ENCODE measurements around the gene RAB8B. TPM values are rescaled to one million over a fixed set of nuclear protein-coding genes. Genes with fewer than 3 reads are reported as not detected.

RAB8B gene
- total RNA-seq, 1 experiment from 2014 or later: 14.2 TPM

DNA sequence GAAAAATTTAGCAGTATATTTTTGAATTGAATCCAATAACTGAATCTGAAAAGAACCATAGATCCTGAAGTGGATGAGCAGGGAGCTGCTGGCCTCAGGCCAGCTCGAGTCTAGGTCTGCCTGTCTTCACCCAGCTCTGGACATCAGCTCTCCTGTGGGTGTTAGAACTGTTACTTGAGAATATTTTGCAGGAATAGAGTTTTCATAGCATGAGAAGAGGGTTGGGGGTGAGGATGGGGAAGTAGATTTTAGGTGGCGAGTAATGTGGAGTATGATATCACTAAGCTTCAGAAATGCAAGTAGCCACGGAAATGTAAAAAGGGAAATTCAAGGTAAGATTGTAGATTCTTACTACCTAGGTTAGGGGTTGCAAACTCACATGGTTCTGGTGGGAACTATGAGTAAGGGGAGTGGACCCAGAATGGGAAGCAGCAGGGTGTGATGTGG lies 6.2 kb downstream of the RAB8B start:
- H3K79me2 ChIP-seq (ENCODE audit: low read length): no peaks in the 10 kb centered on the region
- H4K20me1 ChIP-seq (ENCODE audit: insufficient read depth, low read depth, low read length): peaks cover 5% of the 10 kb centered on the region; the same call in 1 of the 2 replicates
- H3K27ac ChIP-seq (ENCODE audit: low read length): no peak overlapping the region
- no peak overlapping the region for H2AFZ ChIP-seq (ENCODE audit: low read length)
- no peak overlapping the region for H3K4me2 ChIP-seq (ENCODE audit: low read depth, low read length, poor library complexity, severe bottlenecking)
- H3K9ac ChIP-seq (ENCODE audit: low read length): no peak overlapping the region
- no peaks in the 10 kb centered on the region for H3K27me3 ChIP-seq (ENCODE audit: low read length)
- no peak overlapping the region for H3K4me3 ChIP-seq (ENCODE audit: low read length)
- DNase-seq: no peak
- H3K4me1 ChIP-seq (ENCODE audit: low read length): peaks cover 17% of the 10 kb centered on the region
- H3K9me2 ChIP-seq (replicated peaks; ENCODE audit: insufficient read depth, low read length): no peaks in the 10 kb centered on the region
- H3K36me3 ChIP-seq (ENCODE audit: insufficient read depth, low read length): no peaks in the 10 kb centered on the region
- no peaks in the 10 kb centered on the region for H3K9me3 ChIP-seq (ENCODE audit: low read length)

DNA sequence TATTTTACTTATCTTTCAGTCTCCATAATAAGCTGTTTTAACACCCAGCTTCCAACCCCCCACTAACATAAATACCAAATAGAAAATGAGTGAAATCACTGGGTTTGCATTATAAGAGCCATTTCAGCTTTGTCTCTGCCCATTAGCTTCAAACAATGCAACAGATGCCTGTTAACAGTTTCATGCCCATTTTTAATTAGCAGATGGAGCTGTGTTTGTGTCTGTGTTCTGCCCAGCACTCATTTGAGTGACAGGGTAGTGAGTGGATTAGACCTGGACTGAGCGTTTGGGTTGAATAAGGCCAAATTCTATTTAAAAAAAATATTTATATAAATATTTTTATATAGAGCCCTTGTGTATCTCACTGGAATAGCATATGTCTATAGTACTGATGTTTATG lies 7.4 kb downstream of the RAB8B start:
- Histone ChIP-seq H3K4me1 (ENCODE audit: low read length) (peaks cover 10% of the 10 kb centered on the region), H4K20me1 (ENCODE audit: insufficient read depth, low read depth, low read length) (peaks cover 5% of the 10 kb centered on the region; the same call in 1 of the 2 replicates), H3K9ac (ENCODE audit: low read length) (no peak overlapping the region), H3K4me2 (ENCODE audit: low read depth, low read length, poor library complexity, severe bottlenecking) (no peak overlapping the region), H3K36me3 (ENCODE audit: insufficient read depth, low read length) (no peaks in the 10 kb centered on the region), H3K9me2 (replicated peaks; ENCODE audit: insufficient read depth, low read length) (no peaks in the 10 kb centered on the region), H3K27me3 (ENCODE audit: low read length) (no peaks in the 10 kb centered on the region), H3K79me2 (ENCODE audit: low read length) (no peaks in the 10 kb centered on the region), H3K9me3 (ENCODE audit: low read length) (no peaks in the 10 kb centered on the region), H3K4me3 (ENCODE audit: low read length) (no peak overlapping the region), H2AFZ (ENCODE audit: low read length) (no peak overlapping the region), H3K27ac (ENCODE audit: low read length) (no peak overlapping the region)
- DNase-seq: no peak

DNA sequence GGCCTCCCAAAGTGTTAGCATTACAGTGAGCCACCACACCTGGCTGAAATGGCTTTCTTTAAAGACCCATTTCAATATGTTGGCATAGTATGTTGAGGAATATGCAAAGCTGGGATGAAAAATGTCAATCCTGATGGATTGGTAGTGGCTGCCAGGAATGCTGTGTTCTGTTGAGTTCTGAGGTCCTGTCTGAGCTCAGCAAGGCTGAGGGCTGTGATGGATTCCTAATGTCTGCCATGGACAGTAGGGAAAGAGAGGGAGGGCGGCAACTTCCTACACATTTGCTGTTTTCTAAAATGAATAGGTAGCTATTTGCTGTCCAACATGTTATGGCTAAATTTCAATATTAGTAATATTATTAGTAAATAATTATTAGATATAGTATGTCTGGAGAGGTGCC lies 8.2 kb downstream of the RAB8B start:
- Histone ChIP-seq H3K4me2 (ENCODE audit: low read depth, low read length, poor library complexity, severe bottlenecking) (no peak overlapping the region), H3K9me3 (ENCODE audit: low read length) (no peaks in the 10 kb centered on the region), H3K79me2 (ENCODE audit: low read length) (no peaks in the 10 kb centered on the region), H3K4me3 (ENCODE audit: low read length) (no peak overlapping the region), H3K9ac (ENCODE audit: low read length) (no peak overlapping the region), H3K27ac (ENCODE audit: low read length) (no peak overlapping the region), H4K20me1 (ENCODE audit: insufficient read depth, low read depth, low read length) (peaks cover 5% of the 10 kb centered on the region; the same call in 1 of the 2 replicates), H3K36me3 (ENCODE audit: insufficient read depth, low read length) (no peaks in the 10 kb centered on the region), H3K27me3 (ENCODE audit: low read length) (no peaks in the 10 kb centered on the region), H3K9me2 (replicated peaks; ENCODE audit: insufficient read depth, low read length) (no peaks in the 10 kb centered on the region), H3K4me1 (ENCODE audit: low read length) (peaks cover 5% of the 10 kb centered on the region; the same call in 1 of the 2 replicates), H2AFZ (ENCODE audit: low read length) (no peak overlapping the region)
- no peak for DNase-seq

DNA sequence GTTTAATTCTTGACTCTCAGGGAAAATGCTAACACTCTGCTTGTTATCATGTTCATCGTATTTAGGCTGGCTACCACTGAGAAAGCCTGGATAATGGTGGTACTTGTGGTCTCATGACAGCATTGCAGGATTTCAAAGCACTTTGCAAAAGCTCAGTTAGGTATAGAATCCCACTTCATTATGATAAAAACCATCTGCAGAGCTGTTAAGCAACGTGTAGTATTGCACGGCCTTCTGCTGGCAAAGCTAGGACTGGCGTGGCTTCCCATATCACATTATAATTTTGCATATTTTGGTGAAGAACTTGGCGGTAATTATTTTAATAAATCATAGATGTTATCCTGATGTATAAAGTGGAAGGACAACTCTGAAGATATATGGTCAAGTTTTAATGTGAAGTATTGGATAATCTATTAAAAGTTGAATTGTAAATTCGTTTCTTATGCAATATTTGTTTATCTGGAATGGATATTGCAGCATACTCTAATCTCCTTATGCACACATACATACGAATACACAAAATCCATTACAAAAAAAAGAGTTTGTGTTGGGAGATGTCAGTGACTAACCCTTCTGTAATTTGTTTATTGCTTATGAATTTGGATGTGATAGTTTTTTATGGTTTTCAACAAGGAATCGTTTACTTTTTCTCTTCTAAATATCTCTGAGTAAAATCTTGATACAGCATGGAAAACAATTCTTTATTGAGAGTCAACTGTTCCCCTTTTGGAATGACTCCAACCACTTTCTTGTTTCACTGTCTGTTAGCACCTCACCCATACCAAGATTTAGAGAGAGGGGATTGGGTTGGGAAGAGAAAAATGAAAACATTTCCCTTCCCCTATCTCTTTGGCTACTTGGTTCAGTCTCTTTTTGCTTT lies 9.2 kb downstream of the RAB8B start:
- Histone ChIP-seq H3K9me2 (replicated peaks; ENCODE audit: insufficient read depth, low read length) (no peaks in the 10 kb centered on the region), H4K20me1 (ENCODE audit: insufficient read depth, low read depth, low read length) (peaks cover 5% of the 10 kb centered on the region; the same call in 1 of the 2 replicates), H3K27ac (ENCODE audit: low read length) (no peak overlapping the region), H3K79me2 (ENCODE audit: low read length) (no peaks in the 10 kb centered on the region), H3K4me3 (ENCODE audit: low read length) (no peak overlapping the region), H3K4me2 (ENCODE audit: low read depth, low read length, poor library complexity, severe bottlenecking) (no peak overlapping the region), H3K27me3 (ENCODE audit: low read length) (no peaks in the 10 kb centered on the region), H3K9me3 (ENCODE audit: low read length) (no peaks in the 10 kb centered on the region), H3K4me1 (ENCODE audit: low read length) (peaks cover 5% of the 10 kb centered on the region; the same call in 1 of the 2 replicates), H3K9ac (ENCODE audit: low read length) (no peak overlapping the region), H2AFZ (ENCODE audit: low read length) (no peak overlapping the region), H3K36me3 (ENCODE audit: insufficient read depth, low read length) (no peaks in the 10 kb centered on the region)
- peak; percentile 29 for DNase-seq

DNA sequence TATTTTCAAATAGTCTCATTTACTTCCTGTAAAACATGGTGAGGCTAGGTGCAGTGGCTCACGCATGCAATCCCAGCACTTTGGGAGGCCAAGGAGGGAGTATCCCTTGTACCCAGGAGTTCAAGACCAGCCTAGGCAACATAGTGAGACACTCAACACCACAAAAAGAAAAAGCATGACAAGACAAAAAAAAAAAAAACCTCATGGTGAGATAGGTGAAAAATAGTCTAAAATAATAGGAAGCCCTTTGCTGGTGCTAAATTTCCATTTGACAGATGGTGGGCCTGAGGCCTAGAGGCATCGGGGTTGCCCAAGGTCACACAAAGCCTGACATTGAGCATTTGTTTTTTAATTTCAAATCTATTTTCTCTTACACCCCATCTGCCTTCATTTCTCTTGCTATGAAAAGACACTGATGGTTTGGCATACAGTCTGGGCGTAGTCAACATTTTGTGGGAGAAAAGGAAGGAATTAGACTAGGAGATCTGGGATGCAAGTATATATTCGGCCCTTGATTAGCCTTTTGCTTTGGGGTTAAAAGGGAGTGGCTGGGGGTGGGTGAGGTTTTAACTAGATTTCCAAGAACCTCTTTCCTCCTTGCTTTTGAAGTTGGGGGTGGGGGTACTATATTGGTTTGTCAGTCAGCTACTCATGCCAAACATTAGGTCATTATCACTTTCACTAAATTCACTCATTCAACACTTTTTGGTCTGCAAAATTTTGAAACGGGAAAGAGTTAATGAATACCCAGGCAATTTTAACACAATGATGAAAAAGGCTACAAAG lies 11.3 kb downstream of the RAB8B start:
- no peaks in the 10 kb centered on the region for H3K9me3 ChIP-seq (ENCODE audit: low read length)
- no peak overlapping the region for H3K4me2 ChIP-seq (ENCODE audit: low read depth, low read length, poor library complexity, severe bottlenecking)
- H3K4me1 ChIP-seq (ENCODE audit: low read length): no peaks in the 10 kb centered on the region
- no peaks in the 10 kb centered on the region for H3K27me3 ChIP-seq (ENCODE audit: low read length)
- no peak overlapping the region for H3K9ac ChIP-seq (ENCODE audit: low read length)
- no peak overlapping the region for H3K27ac ChIP-seq (ENCODE audit: low read length)
- no peaks in the 10 kb centered on the region for H3K36me3 ChIP-seq (ENCODE audit: insufficient read depth, low read length)
- H3K4me3 ChIP-seq (ENCODE audit: low read length): no peak overlapping the region
- no peak for DNase-seq
- no peaks in the 10 kb centered on the region for H3K79me2 ChIP-seq (ENCODE audit: low read length)
- peaks cover 6% of the 10 kb centered on the region; the same call in 1 of the 2 replicates for H4K20me1 ChIP-seq (ENCODE audit: insufficient read depth, low read depth, low read length)
- H2AFZ ChIP-seq (ENCODE audit: low read length): no peak overlapping the region
- no peaks in the 10 kb centered on the region for H3K9me2 ChIP-seq (replicated peaks; ENCODE audit: insufficient read depth, low read length)

DNA sequence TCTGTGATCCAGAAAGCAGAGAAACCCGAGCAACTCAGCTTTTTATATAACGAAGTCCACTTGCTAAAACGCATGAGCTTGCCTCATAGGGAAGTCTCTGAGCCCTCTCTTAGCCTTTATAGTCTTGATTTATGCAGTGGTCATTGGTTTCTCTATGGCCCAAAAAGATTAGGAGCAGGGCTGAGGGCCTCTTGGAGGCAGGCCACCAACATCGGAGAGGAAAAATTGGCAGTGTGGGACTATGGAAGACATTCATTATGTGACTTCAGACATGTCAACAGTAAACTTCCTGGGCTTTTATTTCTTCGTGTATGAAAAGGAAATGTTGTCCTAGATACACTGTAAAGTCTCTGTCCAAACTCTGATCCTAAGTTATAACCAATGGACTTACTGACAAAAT lies 13.5 kb downstream of the RAB8B start:
- Histone ChIP-seq H4K20me1 (ENCODE audit: insufficient read depth, low read depth, low read length) (peaks cover 9% of the 10 kb centered on the region), H3K79me2 (ENCODE audit: low read length) (no peaks in the 10 kb centered on the region), H3K4me1 (ENCODE audit: low read length) (no peaks in the 10 kb centered on the region), H3K4me3 (ENCODE audit: low read length) (no peak overlapping the region), H2AFZ (ENCODE audit: low read length) (no peak overlapping the region), H3K27ac (ENCODE audit: low read length) (no peak overlapping the region), H3K4me2 (ENCODE audit: low read depth, low read length, poor library complexity, severe bottlenecking) (no peak overlapping the region), H3K27me3 (ENCODE audit: low read length) (no peaks in the 10 kb centered on the region), H3K9me2 (replicated peaks; ENCODE audit: insufficient read depth, low read length) (no peaks in the 10 kb centered on the region), H3K36me3 (ENCODE audit: insufficient read depth, low read length) (no peaks in the 10 kb centered on the region), H3K9me3 (ENCODE audit: low read length) (no peaks in the 10 kb centered on the region), H3K9ac (ENCODE audit: low read length) (no peak overlapping the region)
- DNase-seq: no peak

DNA sequence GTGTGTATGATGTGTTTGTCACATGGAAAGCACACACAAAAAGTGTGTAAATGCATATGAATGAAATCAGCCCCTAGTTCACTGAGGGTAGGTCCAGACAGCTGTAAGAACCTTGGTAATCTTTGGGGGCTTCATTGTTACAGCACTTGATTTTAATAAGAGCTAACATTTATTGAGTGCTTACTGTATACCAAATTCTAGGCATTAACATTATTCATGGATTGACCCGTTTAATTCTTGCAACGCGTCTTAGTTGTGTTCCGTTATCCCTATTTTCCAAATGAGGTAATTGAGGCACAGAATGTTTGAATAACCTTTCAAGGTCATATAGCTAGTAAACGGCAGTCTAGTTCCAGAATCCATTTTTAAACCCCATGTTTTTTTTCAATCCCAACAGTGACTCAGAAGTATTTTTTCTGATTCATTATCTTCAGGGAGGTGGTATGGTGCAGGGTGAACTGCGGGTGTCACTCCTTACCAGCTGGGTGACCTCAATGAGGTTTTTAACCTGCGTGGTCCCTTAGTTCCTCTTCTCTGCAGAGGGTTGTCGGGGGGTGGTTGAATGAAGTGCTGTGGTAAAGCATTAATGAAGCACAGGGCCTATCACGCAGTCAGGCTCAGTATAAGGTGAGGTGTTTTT lies 14.2 kb downstream of the RAB8B start:
- Histone ChIP-seq H3K27me3 (ENCODE audit: low read length) (no peaks in the 10 kb centered on the region), H3K9me3 (ENCODE audit: low read length) (no peaks in the 10 kb centered on the region), H2AFZ (ENCODE audit: low read length) (no peak overlapping the region), H3K4me2 (ENCODE audit: low read depth, low read length, poor library complexity, severe bottlenecking) (no peak overlapping the region), H3K27ac (ENCODE audit: low read length) (no peak overlapping the region), H4K20me1 (ENCODE audit: insufficient read depth, low read depth, low read length) (peaks cover 9% of the 10 kb centered on the region), H3K9me2 (replicated peaks; ENCODE audit: insufficient read depth, low read length) (no peaks in the 10 kb centered on the region), H3K4me3 (ENCODE audit: low read length) (no peak overlapping the region), H3K4me1 (ENCODE audit: low read length) (no peaks in the 10 kb centered on the region), H3K36me3 (ENCODE audit: insufficient read depth, low read length) (no peaks in the 10 kb centered on the region), H3K79me2 (ENCODE audit: low read length) (no peaks in the 10 kb centered on the region), H3K9ac (ENCODE audit: low read length) (no peak overlapping the region)
- no peak for DNase-seq

DNA sequence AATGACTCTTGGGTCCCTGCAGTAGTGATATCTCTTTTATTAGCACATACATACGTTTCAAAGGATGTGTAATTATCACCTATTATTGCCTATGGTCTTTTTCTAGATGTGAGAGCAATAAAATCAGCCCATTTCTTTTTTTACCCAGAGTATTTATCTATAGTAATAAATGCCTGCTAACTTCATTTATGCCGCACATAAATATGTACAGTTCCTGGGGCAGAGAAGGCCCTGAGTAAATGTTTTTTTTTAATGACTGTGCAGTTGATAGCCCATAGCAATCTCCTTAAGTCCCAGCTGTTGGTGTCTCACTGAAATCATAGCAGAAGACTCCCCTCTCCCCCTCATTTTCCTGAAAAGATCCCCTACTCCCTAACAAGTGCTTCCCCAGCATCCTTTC lies 16.7 kb downstream of the RAB8B start:
- Histone ChIP-seq H3K27ac (ENCODE audit: low read length) (no peak overlapping the region), H3K4me3 (ENCODE audit: low read length) (no peak overlapping the region), H3K36me3 (ENCODE audit: insufficient read depth, low read length) (no peaks in the 10 kb centered on the region), H4K20me1 (ENCODE audit: insufficient read depth, low read depth, low read length) (peaks cover 9% of the 10 kb centered on the region), H3K27me3 (ENCODE audit: low read length) (no peaks in the 10 kb centered on the region), H3K4me2 (ENCODE audit: low read depth, low read length, poor library complexity, severe bottlenecking) (no peak overlapping the region), H3K4me1 (ENCODE audit: low read length) (peaks cover 6% of the 10 kb centered on the region; the same call in 1 of the 2 replicates), H3K9ac (ENCODE audit: low read length) (no peak overlapping the region), H2AFZ (ENCODE audit: low read length) (no peak overlapping the region), H3K9me3 (ENCODE audit: low read length) (no peaks in the 10 kb centered on the region), H3K9me2 (replicated peaks; ENCODE audit: insufficient read depth, low read length) (no peaks in the 10 kb centered on the region), H3K79me2 (ENCODE audit: low read length) (no peaks in the 10 kb centered on the region)
- DNase-seq: no peak

All from Karpas-422 (cell line).